ENCODE results near the gene BHLHA15. TPM values are rescaled to one million over a fixed set of nuclear protein-coding genes. Genes with fewer than 3 reads are reported as not detected.

BHLHA15 gene
- total and polyA plus RNA-seq, 4 experiments from 2014 or later: not detected

GRCh38 chr7:98257701-98258100 lies 46.5 kb downstream of the BHLHA15 start:
- no peaks in the 10 kb centered on the region for H3K9me3 ChIP-seq (ENCODE audit: control insufficient read depth in 1 of 2, low read length in 2 of 2)
- Mint-ChIP-seq H3K9me3 (no peaks in the 10 kb centered on the region), H3K4me3 (no peak overlapping the region), H3K4me1 (peaks cover 13 to 29% (median 21%) of the 10 kb centered on the region in 4 donors), H3K27me3 (no peaks in the 10 kb centered on the region), H3K36me3 (peaks cover 24 to 41% of the 10 kb centered on the region in 2 donors), H3K27ac (no peak overlapping the region)
- H3K36me3 ChIP-seq (ENCODE audit: insufficient read depth, low read length): peaks cover 17% of the 10 kb centered on the region
- no peaks in the 10 kb centered on the region for H3K27me3 ChIP-seq (ENCODE audit: insufficient read depth, low read length)
- no peak overlapping the region for H3K4me3 ChIP-seq (ENCODE audit: low read length in 2 of 2)
- CTCF ChIA-PET (ENCODE audit: partially characterized antibody): no interaction called here
- intact Hi-C loops (cut with micrococcal nuclease): no loop called here
- DNase-seq: no peak
- no peak overlapping the region for H3K27ac ChIP-seq (ENCODE audit: low read depth, low read length)
- POLR2A ChIA-PET (ENCODE audit: partially characterized antibody): no interaction called here
- peaks cover 21% of the 10 kb centered on the region for H3K4me1 ChIP-seq (ENCODE audit: insufficient read depth, low read length)

Other genes with a start within 250 kb of the BHLHA15 start
- gene OCM2, start 221.2 kb upstream of the BHLHA15 start, total RNA-seq: not detected
- gene OCM2, start 221.2 kb upstream of the BHLHA15 start, polyA plus RNA-seq: not detected
- gene LMTK2, start 104.6 kb upstream of the BHLHA15 start, total RNA-seq: 10 to 100 TPM; 23.1 to 26.6 TPM
- 1 to 10 TPM in 1 of 2 donors, under 1 TPM in 1; 0.76 to 4.2 TPM for gene LMTK2, start 104.6 kb upstream of the BHLHA15 start, polyA plus RNA-seq
- gene TECPR1, start 40.8 kb downstream of the BHLHA15 start, total RNA-seq: 100 to 1,000 TPM; 140 to 147 TPM
- 10 to 100 TPM; 17.3 to 31.7 TPM for gene TECPR1, start 40.8 kb downstream of the BHLHA15 start, polyA plus RNA-seq
- gene BRI3, start 70.2 kb downstream of the BHLHA15 start, total RNA-seq: 10 to 100 TPM; 73.8 to 80.4 TPM
- 10 to 100 TPM; 14.6 to 19.0 TPM for gene BRI3, start 70.2 kb downstream of the BHLHA15 start, polyA plus RNA-seq
- gene BAIAP2L1, start 189.7 kb downstream of the BHLHA15 start, total RNA-seq: under 1 TPM; 0.36 to 0.38 TPM
- under 1 TPM; 0.32 to 0.42 TPM for gene BAIAP2L1, start 189.7 kb downstream of the BHLHA15 start, polyA plus RNA-seq

All from CD4-positive, alpha-beta memory T cell (primary cell).